ENCODE results near the gene MCRS1. TPM values are rescaled to one million over a fixed set of nuclear protein-coding genes. Genes with fewer than 3 reads are reported as not detected.

Gene MCRS1
- total RNA-seq, 1 experiment from 2014 or later: 86.8 TPM

- intact Hi-C loops (cut with micrococcal nuclease): no loop called here
- no peaks in the 10 kb centered on the region for H3K4me1 ChIP-seq (ENCODE audit: insufficient read depth, low read length)
- no peak overlapping the region for H3K4me3 ChIP-seq (ENCODE audit: low read length)
- H3K79me2 ChIP-seq (ENCODE audit: low read length): no peaks in the 10 kb centered on the region
- no peak overlapping the region for H3K9ac ChIP-seq (ENCODE audit: low read length)
- ATAC-seq: no peak
- no peaks in the 10 kb centered on the region for H3K36me3 ChIP-seq (ENCODE audit: low read depth, low read length)
- peak overlapping the region; percentile 50; the same call in 1 of the 2 replicates for H2AFZ ChIP-seq (ENCODE audit: low read length)
- TF ChIP-seq CTCF (conservative IDR thresholded peaks at IDR 0.05; ENCODE audit: low read depth, low read length) (no peak), EZH2phosphoT487 (IDR thresholded peaks at IDR 0.05; ENCODE audit: borderline replicate concordance, low read length) (no peak), EZH2 (IDR thresholded peaks at IDR 0.05; ENCODE audit: low read length, unreplicated experiment) (no peak)
- H3K27ac ChIP-seq (ENCODE audit: low read length): no peak overlapping the region
- H4K20me1 ChIP-seq (ENCODE audit: low read length): no peaks in the 10 kb centered on the region
- DNase-seq: no peak
- ChIA-PET POLR2A (ENCODE audit: unreplicated experiment) (no interaction called here), CTCF (no interaction called here)
- no peaks in the 10 kb centered on the region for H3K9me2 ChIP-seq (replicated peaks; ENCODE audit: low read length)
- no peaks in the 10 kb centered on the region for H3K27me3 ChIP-seq (ENCODE audit: low read length)
- 0 out of 2 replicates have a peak overlapping the region, but pooled peaks have one; percentile 26 for H3K4me2 ChIP-seq (ENCODE audit: low read length)
- H3K9me3 ChIP-seq (ENCODE audit: low read length): no peaks in the 10 kb centered on the region
- no peaks in the 10 kb centered on the region for H3F3A ChIP-seq (ENCODE audit: low read length, unreplicated experiment)
- BruUV-seq (replicated peaks): no TSS peak
These were observed 19.5 kb downstream of the MCRS1 start for GRCh38 chr12:49548481-49548821.

- BruUV-seq (replicated peaks): no TSS peak
- Histone ChIP-seq H3F3A (ENCODE audit: low read length, unreplicated experiment) (no peaks in the 10 kb centered on the region), H3K9me2 (replicated peaks; ENCODE audit: low read length) (no peaks in the 10 kb centered on the region), H3K9me3 (ENCODE audit: low read length) (no peaks in the 10 kb centered on the region), H4K20me1 (ENCODE audit: low read length) (no peaks in the 10 kb centered on the region), H3K27me3 (ENCODE audit: low read length) (no peaks in the 10 kb centered on the region), H3K4me3 (ENCODE audit: low read length) (no peak overlapping the region), H2AFZ (ENCODE audit: low read length) (no peak overlapping the region), H3K27ac (ENCODE audit: low read length) (no peak overlapping the region), H3K4me1 (ENCODE audit: insufficient read depth, low read length) (no peaks in the 10 kb centered on the region), H3K36me3 (ENCODE audit: low read depth, low read length) (no peaks in the 10 kb centered on the region), H3K4me2 (ENCODE audit: low read length) (no peak overlapping the region), H3K79me2 (ENCODE audit: low read length) (no peaks in the 10 kb centered on the region), H3K9ac (ENCODE audit: low read length) (no peak overlapping the region)
- DNase-seq: no peak
- ChIA-PET POLR2A (ENCODE audit: unreplicated experiment) (no interaction called here), CTCF (no interaction called here)
- intact Hi-C loops (cut with micrococcal nuclease): no loop called here
- TF ChIP-seq EZH2phosphoT487 (IDR thresholded peaks at IDR 0.05; ENCODE audit: borderline replicate concordance, low read length): no peak
- no peak for TF ChIP-seq CTCF (conservative IDR thresholded peaks at IDR 0.05; ENCODE audit: low read depth, low read length)
- TF ChIP-seq EZH2 (IDR thresholded peaks at IDR 0.05; ENCODE audit: low read length, unreplicated experiment): no peak
- ATAC-seq: no peak
These were observed 20.8 kb downstream of the MCRS1 start for GRCh38 chr12:49547090-49547690.

GRCh38 chr12:49546481-49546880 lies 21.5 kb downstream of the MCRS1 start:
- H3K4me3 ChIP-seq (ENCODE audit: low read length): no peak overlapping the region
- no peak overlapping the region for H3K9ac ChIP-seq (ENCODE audit: low read length)
- no peaks in the 10 kb centered on the region for H3K9me2 ChIP-seq (replicated peaks; ENCODE audit: low read length)
- H3K27me3 ChIP-seq (ENCODE audit: low read length): no peaks in the 10 kb centered on the region
- H3K79me2 ChIP-seq (ENCODE audit: low read length): no peaks in the 10 kb centered on the region
- no peaks in the 10 kb centered on the region for H4K20me1 ChIP-seq (ENCODE audit: low read length)
- no peak overlapping the region for H3K27ac ChIP-seq (ENCODE audit: low read length)
- ATAC-seq (no peak), DNase-seq (no peak)
- no peaks in the 10 kb centered on the region for H3K36me3 ChIP-seq (ENCODE audit: low read depth, low read length)
- no peak overlapping the region for H3K4me2 ChIP-seq (ENCODE audit: low read length)
- intact Hi-C loops (cut with micrococcal nuclease): no loop called here
- ChIA-PET POLR2A (ENCODE audit: unreplicated experiment) (no interaction called here), CTCF (no interaction called here)
- no peaks in the 10 kb centered on the region for H3K9me3 ChIP-seq (ENCODE audit: low read length)
- no TSS peak for BruUV-seq (replicated peaks)
- TF ChIP-seq EZH2phosphoT487 (IDR thresholded peaks at IDR 0.05; ENCODE audit: borderline replicate concordance, low read length): no peak
- TF ChIP-seq EZH2 (IDR thresholded peaks at IDR 0.05; ENCODE audit: low read length, unreplicated experiment): no peak
- TF ChIP-seq CTCF (conservative IDR thresholded peaks at IDR 0.05; ENCODE audit: low read depth, low read length): no peak
- no peaks in the 10 kb centered on the region for H3F3A ChIP-seq (ENCODE audit: low read length, unreplicated experiment)
- H3K4me1 ChIP-seq (ENCODE audit: insufficient read depth, low read length): no peaks in the 10 kb centered on the region
- H2AFZ ChIP-seq (ENCODE audit: low read length): no peak overlapping the region

All from PC-3 (cell line).